Neural cell (in vitro differentiated cells): Measurements from ENCODE around the gene MAPK10.

Experiments used
- CTCF ChIP-seq: fragments of 450-650 bp; IDR thresholded peaks from 2 replicates; pipeline ENCODE4 v1.5.1; 2014; ENCODE audit warnings: antibody characterized with exemption, mild to moderate bottlenecking, moderate library complexity; ENCODE audit not compliant: poor library complexity, severe bottlenecking
- EP300 ChIP-seq: fragments of 450-650 bp; conservative IDR thresholded peaks from 2 replicates; pipeline ENCODE4 v1.6.1; 2014; ENCODE audit warnings: antibody characterized with exemption, mild to moderate bottlenecking, moderate library complexity; ENCODE audit not compliant: poor library complexity, severe bottlenecking
- EZH2 ChIP-seq: fragments of 200-600, 300-800 bp; shearing (Covaris generic), sonication (generic); IDR thresholded peaks from 2 replicates; pipeline ENCODE4 v1.6.1; 2014; ENCODE audit warnings: antibody characterized with exemption, low read length, borderline replicate concordance, mild to moderate bottlenecking; ENCODE audit not compliant: insufficient read depth, poor library complexity, severe bottlenecking
- MXI1 ChIP-seq: fragments of 450-650 bp; conservative IDR thresholded peaks from 2 replicates; pipeline ENCODE4 v1.6.1; 2014; ENCODE audit warnings: antibody characterized with exemption, mild to moderate bottlenecking; ENCODE audit not compliant: poor library complexity, severe bottlenecking
- POLR2AphosphoS5 ChIP-seq: IDR thresholded peaks from 2 replicates; pipeline ENCODE4 v1.6.1; 2012
- RAD21 ChIP-seq: fragments of 450-650 bp; conservative IDR thresholded peaks from 2 replicates; pipeline ENCODE4 v1.6.1; 2014; ENCODE audit warnings: antibody characterized with exemption, mild to moderate bottlenecking, moderate library complexity
- REST ChIP-seq: IDR thresholded peaks from 2 replicates; pipeline ENCODE4 v1.6.1; 2012; ENCODE audit warnings: borderline replicate concordance
- SMC3 ChIP-seq: fragments of 450-650 bp; conservative IDR thresholded peaks from 2 replicates; pipeline ENCODE4 v1.6.1; 2014; ENCODE audit warnings: antibody characterized with exemption, mild to moderate bottlenecking, moderate library complexity; ENCODE audit not compliant: poor library complexity
- TAF1 ChIP-seq: IDR thresholded peaks from 2 replicates; pipeline ENCODE4 v1.6.1; 2012; ENCODE audit warnings: low read depth

DNA sequence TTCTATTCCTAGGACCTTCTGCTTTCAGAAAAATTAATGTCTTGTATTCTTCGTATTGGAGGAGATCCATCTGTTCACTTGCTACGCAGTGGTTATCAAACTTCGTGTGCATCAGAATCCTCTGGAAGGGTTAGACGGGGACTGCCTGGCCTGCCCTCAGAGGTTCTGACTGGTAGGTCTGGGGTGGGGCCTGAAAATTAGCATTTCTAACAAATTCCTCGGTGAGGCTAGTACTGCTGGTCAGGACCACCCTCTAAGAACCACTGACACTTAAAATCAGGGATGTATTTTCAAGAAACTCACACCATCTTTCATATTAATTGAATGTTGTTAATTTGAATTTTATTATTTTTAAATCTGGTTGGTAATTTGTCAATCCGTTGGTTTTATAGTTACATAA lies 63.0 kb downstream of the MAPK10 start:
- TF ChIP-seq CTCF (no peak), EZH2 (no peak), EP300 (no peak), POLR2AphosphoS5 (no peak), TAF1 (no peak), RAD21 (no peak), REST (no peak), SMC3 (no peak), MXI1 (no peak)
